Subcutaneous adipose tissue (tissue), 4 donors: ENCODE measurements around the gene SPATA6L. TPM values are rescaled to one million over a fixed set of nuclear protein-coding genes. Genes with fewer than 3 reads are reported as not detected.

Experiments used
- CTCF ChIP-seq: fragments of 450-650 bp; IDR thresholded peaks from one replicate; pipeline ENCODE4 v1.5.1; 2016; ENCODE audit warnings: low read depth, mild to moderate bottlenecking, control low read depth, antibody characterized with exemption, moderate library complexity
- total RNA-seq, 4 donors: library from RNA; depleted of rRNA; stranded (reverse); fragments of >200 nt; gene quantifications; one replicate each; pipeline ENCODE4 v1.1.0, GENCODE V29; 2016

Gene SPATA6L
- total RNA-seq, 4 donors from 2014 or later: 1.8 to 5.3 (median 2.8) TPM

GRCh38 chr9:4614627-4615026, 51.7 kb downstream of the SPATA6L start:
- TF ChIP-seq CTCF: no peak

- no peak for TF ChIP-seq CTCF
These were observed 61.6 kb downstream of the SPATA6L start for GRCh38 chr9:4604678-4605095.

GRCh38 chr9:4603830-4604229, 62.5 kb downstream of the SPATA6L start:
- TF ChIP-seq CTCF: no peak

- TF ChIP-seq CTCF: no peak
These were observed 65.9 kb downstream of the SPATA6L start for GRCh38 chr9:4600368-4600767.

GRCh38 chr9:4596165-4596922, 69.9 kb downstream of the SPATA6L start:
- no peak for TF ChIP-seq CTCF

GRCh38 chr9:4594994-4595393, 71.3 kb downstream of the SPATA6L start:
- TF ChIP-seq CTCF: no peak

- TF ChIP-seq CTCF: no peak
These were observed 71.7 kb downstream of the SPATA6L start for GRCh38 chr9:4594545-4594944.
